ENCODE measurements around the gene THAP12. TPM values are rescaled to one million over a fixed set of nuclear protein-coding genes. Genes with fewer than 3 reads are reported as not detected.

The THAP12 gene, protein sequence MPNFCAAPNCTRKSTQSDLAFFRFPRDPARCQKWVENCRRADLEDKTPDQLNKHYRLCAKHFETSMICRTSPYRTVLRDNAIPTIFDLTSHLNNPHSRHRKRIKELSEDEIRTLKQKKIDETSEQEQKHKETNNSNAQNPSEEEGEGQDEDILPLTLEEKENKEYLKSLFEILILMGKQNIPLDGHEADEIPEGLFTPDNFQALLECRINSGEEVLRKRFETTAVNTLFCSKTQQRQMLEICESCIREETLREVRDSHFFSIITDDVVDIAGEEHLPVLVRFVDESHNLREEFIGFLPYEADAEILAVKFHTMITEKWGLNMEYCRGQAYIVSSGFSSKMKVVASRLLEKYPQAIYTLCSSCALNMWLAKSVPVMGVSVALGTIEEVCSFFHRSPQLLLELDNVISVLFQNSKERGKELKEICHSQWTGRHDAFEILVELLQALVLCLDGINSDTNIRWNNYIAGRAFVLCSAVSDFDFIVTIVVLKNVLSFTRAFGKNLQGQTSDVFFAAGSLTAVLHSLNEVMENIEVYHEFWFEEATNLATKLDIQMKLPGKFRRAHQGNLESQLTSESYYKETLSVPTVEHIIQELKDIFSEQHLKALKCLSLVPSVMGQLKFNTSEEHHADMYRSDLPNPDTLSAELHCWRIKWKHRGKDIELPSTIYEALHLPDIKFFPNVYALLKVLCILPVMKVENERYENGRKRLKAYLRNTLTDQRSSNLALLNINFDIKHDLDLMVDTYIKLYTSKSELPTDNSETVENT
- total RNA-seq (ENCODE audit: low replicate concordance): 34.8 and 52.8 TPM in 2 replicates
- long read RNA-seq, full-length matches to known transcripts: 5 of 17 reads
- long read RNA-seq, partial matches to known transcripts: 3 of 17 reads
- long read RNA-seq, other reads (novel, unspliced or antisense): 9 of 17 reads

- peaks cover 36% of the 10 kb centered on the region for H3K4me1 Mint-ChIP-seq (ENCODE audit: unreplicated experiment)
- peak; percentile 99 for DNase-seq (ENCODE audit: extremely low spot score, unreplicated experiment)
- H3K36me3 Mint-ChIP-seq: peaks cover 7% of the 10 kb centered on the region
- TF ChIP-seq CTCF (conservative IDR thresholded peaks at IDR 0.05): peak; percentile 47
- H3K9me3 Mint-ChIP-seq: no peaks in the 10 kb centered on the region
- H3K27me3 Mint-ChIP-seq: no peaks in the 10 kb centered on the region
- peak within 1 kb of the TSS; percentile 94 for H3K27ac Mint-ChIP-seq
- peak within 1 kb of the TSS; percentile 97 for H3K4me3 Mint-ChIP-seq
Measured at GRCh38 chr11:76380977-76381719, at the start of gene THAP12, which contains the start of gene GVQW3. Gene THAP12 (minus strand): TSS chr11:76381132. CDS start chr11:76380836, 296 bp downstream. Gene GVQW3 (plus strand): TSS chr11:76381323. CDS start chr11:76381829, 506 bp downstream.

- no peaks in the 10 kb centered on the region for H3K36me3 Mint-ChIP-seq
- H3K27me3 Mint-ChIP-seq: no peaks in the 10 kb centered on the region
- no peak overlapping the region for H3K4me3 Mint-ChIP-seq
- H3K4me1 Mint-ChIP-seq (ENCODE audit: unreplicated experiment): peaks cover 9% of the 10 kb centered on the region
- no peak for DNase-seq (ENCODE audit: extremely low spot score, unreplicated experiment)
- H3K9me3 Mint-ChIP-seq: no peaks in the 10 kb centered on the region
- H3K27ac Mint-ChIP-seq: no peak overlapping the region
- no peak for TF ChIP-seq CTCF (conservative IDR thresholded peaks at IDR 0.05)
Measured at GRCh38 chr11:76426660-76427059, 45.7 kb upstream of the THAP12 start.

DNA sequence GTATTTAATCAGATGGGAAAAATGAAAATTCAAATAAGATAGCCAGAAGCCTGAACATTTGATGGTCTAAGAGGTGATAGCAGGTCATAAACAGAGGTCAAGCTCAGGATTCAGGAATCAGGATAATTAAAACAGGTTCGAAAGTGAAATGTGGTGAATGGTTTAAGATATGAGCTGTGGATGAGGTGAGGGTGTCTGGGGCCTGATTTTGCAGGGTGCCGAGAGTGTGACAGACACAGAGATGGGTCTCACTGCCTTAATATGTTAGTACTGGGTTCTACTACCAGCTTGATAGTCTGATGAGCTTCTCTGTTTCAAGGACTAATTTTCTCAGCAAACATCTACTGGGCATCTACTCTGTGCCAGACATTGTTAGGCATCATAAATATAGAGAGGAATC lies 44.0 kb upstream of the THAP12 start:
- no peaks in the 10 kb centered on the region for H3K27me3 Mint-ChIP-seq
- H3K27ac Mint-ChIP-seq: no peak overlapping the region
- no peaks in the 10 kb centered on the region for H3K9me3 Mint-ChIP-seq
- no peak overlapping the region for H3K4me3 Mint-ChIP-seq
- no peak for DNase-seq (ENCODE audit: extremely low spot score, unreplicated experiment)
- no peak for TF ChIP-seq CTCF (conservative IDR thresholded peaks at IDR 0.05)
- H3K36me3 Mint-ChIP-seq: no peaks in the 10 kb centered on the region
- peaks cover 9% of the 10 kb centered on the region for H3K4me1 Mint-ChIP-seq (ENCODE audit: unreplicated experiment)

DNA sequence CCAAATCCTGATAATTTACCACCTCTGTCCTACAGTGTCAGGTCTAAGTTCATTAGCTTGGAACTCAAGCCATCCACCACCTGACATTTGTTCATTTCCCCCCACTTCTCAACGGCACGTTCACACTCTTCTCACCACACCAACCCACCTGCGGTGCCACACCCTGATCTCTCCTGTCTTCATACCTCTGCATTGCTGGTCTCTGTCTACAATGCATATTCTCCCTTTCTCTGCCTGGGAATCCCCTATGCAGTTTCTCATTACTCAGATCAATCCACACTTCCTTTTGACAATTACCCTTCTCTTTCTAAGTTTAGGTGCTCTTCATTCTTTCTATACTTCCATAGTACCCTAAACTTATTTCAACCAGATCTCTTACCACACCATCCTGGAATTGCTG lies 43.4 kb upstream of the THAP12 start:
- DNase-seq (ENCODE audit: extremely low spot score, unreplicated experiment): no peak
- Mint-ChIP-seq H3K4me3 (no peak overlapping the region), H3K27me3 (no peaks in the 10 kb centered on the region), H3K36me3 (no peaks in the 10 kb centered on the region), H3K9me3 (no peaks in the 10 kb centered on the region), H3K4me1 (ENCODE audit: unreplicated experiment) (peaks cover 9% of the 10 kb centered on the region), H3K27ac (no peak overlapping the region)
- no peak for TF ChIP-seq CTCF (conservative IDR thresholded peaks at IDR 0.05)

- peak; percentile 39 for TF ChIP-seq CTCF (conservative IDR thresholded peaks at IDR 0.05)
- Mint-ChIP-seq H3K36me3 (no peaks in the 10 kb centered on the region), H3K4me3 (no peak overlapping the region), H3K4me1 (ENCODE audit: unreplicated experiment) (no peaks in the 10 kb centered on the region), H3K9me3 (no peaks in the 10 kb centered on the region), H3K27me3 (no peaks in the 10 kb centered on the region), H3K27ac (no peak overlapping the region)
- DNase-seq (ENCODE audit: extremely low spot score, unreplicated experiment): no peak
Measured at GRCh38 chr11:76419896-76420295, 39.0 kb upstream of the THAP12 start.

All from type B pancreatic cell (in vitro differentiated cells).